Colonic mucosa (tissue), 4 donors: ENCODE measurements around the gene GFOD1. TPM values are rescaled to one million over a fixed set of nuclear protein-coding genes. Genes with fewer than 3 reads are reported as not detected.

Source experiments
- DNase-seq: peaks from one replicate; pipeline ENCODE4 v3.0.0-alpha.2; 2020
- H3K27ac ChIP-seq: fragments of 200-600 bp; one replicate; pipeline ENCODE4 v1.8.0; 2021
- H3K27me3 ChIP-seq: fragments of 200-600 bp; one replicate; pipeline ENCODE4 v1.8.0; 2021
- H3K36me3 ChIP-seq: fragments of 200-600 bp; one replicate; pipeline ENCODE4 v1.8.0; 2021
- H3K4me1 ChIP-seq: fragments of 200-600 bp; one replicate; pipeline ENCODE4 v1.8.0; 2021; ENCODE audit warnings: mild to moderate bottlenecking
- H3K4me3 ChIP-seq: fragments of 200-600 bp; one replicate; pipeline ENCODE4 v1.8.0; 2021
- H3K9ac ChIP-seq, 2 donors: one replicate each; pipeline ENCODE4 v1.7.0; 2013; ENCODE audit warnings: control low read depth in 2 of 2, low read depth in 2 of 2, low read length in 2 of 2
- H3K9me3 ChIP-seq: fragments of 200-600 bp; one replicate; pipeline ENCODE4 v1.8.0; 2021
- intact Hi-C: fragments of 100-400 bp; cut with DNase I; formaldehyde crosslinking; loops from one replicate; pipeline ENCODE4 v1.14.1; 2022
- total RNA-seq, 2 donors: library from RNA; stranded (reverse); fragmentation: NEBNext Ultra II Directional in 1 of 2; extraction: Animal tissue kit (Norgen Biotek cat#: 25700) in 1 of 2; gene quantifications; one replicate each; pipeline ENCODE4 v1.2.1, GENCODE V29; 2021
- TF ChIP-seq, protein P1 (sequence below): fragments of 200-600 bp; IDR thresholded peaks from one replicate; pipeline ENCODE4 v1.8.0; 2022; ENCODE audit warnings: antibody characterized with exemption, mild to moderate bottlenecking
- donor health status: healthy.
- donor health status: DM: no; HTN: no; CAD: no.
- donor health status: DM: no; HTN: no; CAD: no.

GFOD1 gene
- total RNA-seq, 2 donors from 2014 or later, result 6.9 to 7.6 TPM

DNA sequence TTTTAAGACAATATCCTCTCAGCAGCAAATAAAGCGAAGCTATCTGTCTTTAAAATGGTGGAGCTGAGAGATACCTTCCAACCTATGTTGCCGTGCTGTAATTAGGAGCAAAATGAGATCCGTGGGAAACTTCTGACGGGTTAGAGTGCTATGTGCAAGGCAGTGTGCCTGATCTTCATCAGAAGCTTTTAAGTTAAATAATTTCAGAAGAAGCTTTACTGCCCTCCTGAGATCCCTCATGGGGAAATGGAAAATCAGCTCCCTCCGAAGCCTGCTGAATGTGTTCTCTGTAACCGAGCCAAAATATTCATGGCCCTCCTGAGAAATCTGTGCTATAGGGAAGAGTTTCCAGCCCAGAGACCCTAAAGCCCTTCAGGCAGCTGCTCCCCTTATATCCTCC, 115.3 kb downstream of the GFOD1 start:
- Histone ChIP-seq H3K27ac (no peak overlapping the region), H3K9me3 (no peaks in the 10 kb centered on the region), H3K4me1 (no peaks in the 10 kb centered on the region), H3K4me3 (no peak overlapping the region), H3K36me3 (no peaks in the 10 kb centered on the region), H3K27me3 (no peaks in the 10 kb centered on the region), H3K9ac (no peak overlapping the region)
- TF ChIP-seq, protein P1, sequence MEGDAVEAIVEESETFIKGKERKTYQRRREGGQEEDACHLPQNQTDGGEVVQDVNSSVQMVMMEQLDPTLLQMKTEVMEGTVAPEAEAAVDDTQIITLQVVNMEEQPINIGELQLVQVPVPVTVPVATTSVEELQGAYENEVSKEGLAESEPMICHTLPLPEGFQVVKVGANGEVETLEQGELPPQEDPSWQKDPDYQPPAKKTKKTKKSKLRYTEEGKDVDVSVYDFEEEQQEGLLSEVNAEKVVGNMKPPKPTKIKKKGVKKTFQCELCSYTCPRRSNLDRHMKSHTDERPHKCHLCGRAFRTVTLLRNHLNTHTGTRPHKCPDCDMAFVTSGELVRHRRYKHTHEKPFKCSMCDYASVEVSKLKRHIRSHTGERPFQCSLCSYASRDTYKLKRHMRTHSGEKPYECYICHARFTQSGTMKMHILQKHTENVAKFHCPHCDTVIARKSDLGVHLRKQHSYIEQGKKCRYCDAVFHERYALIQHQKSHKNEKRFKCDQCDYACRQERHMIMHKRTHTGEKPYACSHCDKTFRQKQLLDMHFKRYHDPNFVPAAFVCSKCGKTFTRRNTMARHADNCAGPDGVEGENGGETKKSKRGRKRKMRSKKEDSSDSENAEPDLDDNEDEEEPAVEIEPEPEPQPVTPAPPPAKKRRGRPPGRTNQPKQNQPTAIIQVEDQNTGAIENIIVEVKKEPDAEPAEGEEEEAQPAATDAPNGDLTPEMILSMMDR, result no peak
- no peak for DNase-seq
- intact Hi-C loops, result no loop called here

DNA sequence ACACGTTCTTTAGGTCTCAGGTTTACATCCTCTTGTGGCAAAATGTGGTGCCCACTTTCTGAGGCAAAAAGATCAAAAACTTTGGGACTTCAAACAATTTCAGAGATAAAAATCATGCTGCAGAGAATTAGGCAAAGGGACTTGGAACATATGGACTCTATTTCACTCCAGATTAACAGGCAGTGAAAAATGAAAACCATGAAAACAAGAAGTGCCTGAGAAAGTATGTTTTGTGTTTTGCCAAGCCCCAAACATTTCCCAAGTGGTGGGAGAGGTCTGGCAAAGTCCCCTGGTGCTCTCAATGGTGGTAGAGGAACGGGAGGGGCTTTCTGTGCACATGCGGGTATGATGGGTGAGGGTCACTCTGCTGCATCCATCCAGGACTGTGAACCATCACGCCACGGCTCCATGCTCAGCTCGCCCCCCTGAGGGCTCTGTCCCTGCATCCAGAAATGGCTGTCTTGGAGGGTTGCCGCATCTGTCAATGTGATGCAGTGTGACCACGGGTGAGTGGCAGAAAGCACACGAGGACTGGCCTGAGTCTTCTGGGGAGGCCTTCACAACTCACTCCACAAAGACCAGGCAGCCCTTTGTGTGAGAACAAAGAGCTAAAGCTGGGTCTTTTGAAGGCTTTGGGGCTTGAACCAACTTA, 115.9 kb downstream of the GFOD1 start:
- intact Hi-C loops, result no loop called here
- TF ChIP-seq, protein P1, result no peak
- Histone ChIP-seq H3K9me3 (no peaks in the 10 kb centered on the region), H3K4me1 (no peaks in the 10 kb centered on the region), H3K36me3 (no peaks in the 10 kb centered on the region), H3K4me3 (no peak overlapping the region), H3K27ac (no peak overlapping the region), H3K9ac (no peak overlapping the region), H3K27me3 (no peaks in the 10 kb centered on the region)
- no peak for DNase-seq

DNA sequence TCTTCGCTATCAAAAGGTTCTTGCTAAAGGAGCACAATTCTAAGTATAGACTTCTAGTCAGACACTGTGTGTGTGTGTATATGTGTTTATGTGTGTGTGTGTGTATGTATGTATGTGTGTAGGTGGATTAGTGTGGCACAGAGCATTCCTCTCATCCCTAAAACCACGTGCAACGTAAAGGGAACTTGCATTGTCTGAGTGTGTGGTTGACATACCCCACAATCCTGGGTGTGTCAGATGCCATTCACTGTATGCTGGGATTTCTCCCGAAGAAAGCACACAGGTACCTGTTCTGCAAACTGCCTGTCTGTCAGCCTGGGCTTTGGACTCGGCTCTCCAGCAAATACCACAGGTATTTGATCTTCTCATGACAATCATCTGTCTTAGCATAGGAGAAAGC, 116.8 kb downstream of the GFOD1 start:
- intact Hi-C loops, result no loop called here
- no peaks in the 10 kb centered on the region for H3K36me3 ChIP-seq
- no peak for DNase-seq
- TF ChIP-seq, protein P1, result no peak
- H3K9ac ChIP-seq, result no peak overlapping the region
- H3K27ac ChIP-seq, result no peak overlapping the region
- H3K9me3 ChIP-seq, result no peaks in the 10 kb centered on the region
- H3K27me3 ChIP-seq, result no peaks in the 10 kb centered on the region
- no peaks in the 10 kb centered on the region for H3K4me1 ChIP-seq
- no peak overlapping the region for H3K4me3 ChIP-seq

DNA sequence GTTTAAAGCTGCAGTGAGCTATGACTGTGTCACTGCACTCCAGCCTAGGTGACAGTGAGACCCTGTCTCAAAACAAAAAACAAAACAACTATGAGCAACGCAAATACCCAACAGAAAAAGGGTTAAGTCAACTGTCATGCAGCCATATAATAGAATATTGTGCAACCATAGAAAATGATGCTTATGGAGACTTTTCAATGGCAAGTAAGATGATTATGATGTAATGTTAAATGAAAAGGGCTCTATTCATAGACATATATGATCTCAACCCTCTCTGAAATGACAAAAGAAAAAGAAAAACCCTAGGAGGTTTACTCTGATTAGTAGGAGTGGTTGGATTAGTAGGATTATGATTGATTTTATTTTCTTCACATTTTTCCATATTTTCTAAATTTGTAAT, 117.8 kb downstream of the GFOD1 start:
- Histone ChIP-seq H3K9ac (no peak overlapping the region), H3K4me3 (no peak overlapping the region), H3K36me3 (no peaks in the 10 kb centered on the region), H3K4me1 (no peaks in the 10 kb centered on the region), H3K27me3 (no peaks in the 10 kb centered on the region), H3K9me3 (no peaks in the 10 kb centered on the region), H3K27ac (no peak overlapping the region)
- TF ChIP-seq, protein P1, result no peak
- no peak for DNase-seq
- intact Hi-C loops, result no loop called here

DNA sequence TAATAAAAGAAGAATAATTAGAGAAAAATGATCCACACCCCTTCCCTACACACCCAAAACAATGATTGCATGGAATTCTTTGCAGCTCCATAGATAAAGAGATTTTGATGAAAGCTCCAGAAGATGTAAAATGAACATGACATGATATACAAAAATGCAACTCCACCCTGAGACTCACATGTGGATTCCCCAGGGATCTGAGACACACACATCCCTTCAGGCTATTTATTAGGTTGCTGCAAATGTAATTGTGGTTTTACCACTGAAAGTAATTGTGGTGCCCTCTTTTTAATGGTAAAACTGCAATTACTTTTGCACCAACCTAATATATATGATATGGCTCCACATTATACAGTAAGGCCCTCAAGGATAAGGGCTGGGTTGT, 118.7 kb downstream of the GFOD1 start:
- TF ChIP-seq, protein P1, result no peak
- no peak for DNase-seq
- intact Hi-C loops, result no loop called here

More for the DNA sequence above, 118.7 kb downstream of the GFOD1 start:
- H3K4me1 ChIP-seq, result no peaks in the 10 kb centered on the region
- no peak overlapping the region for H3K9ac ChIP-seq
- no peak overlapping the region for H3K27ac ChIP-seq
- no peaks in the 10 kb centered on the region for H3K27me3 ChIP-seq
- no peak overlapping the region for H3K4me3 ChIP-seq
- no peaks in the 10 kb centered on the region for H3K9me3 ChIP-seq
- no peaks in the 10 kb centered on the region for H3K36me3 ChIP-seq
